HL-60 (cell line): ENCODE data around the gene C1QC.

Source experiments
- DNase-seq, 2 experiments: peaks; one replicate each; pipeline ENCODE4 v3.0.0-alpha.2; 2010 to 2020; ENCODE audit warnings: low read depth in 1 of 2, low spot score in 1 of 2
- H3K27ac ChIP-seq: fragments of 250-450 bp; sonication (Bioruptor Pico); replicated peaks from 2 replicates; pipeline ENCODE4 v1.5.1; 2020; ENCODE audit warnings: mild to moderate bottlenecking, moderate library complexity
- H3K27me3 ChIP-seq: fragments of 250-450 bp; sonication (Bioruptor Pico); 2 replicates; pipeline ENCODE4 v1.5.1; 2021; ENCODE audit warnings: mild to moderate bottlenecking, moderate library complexity; ENCODE audit not compliant: insufficient read depth, poor library complexity, severe bottlenecking
- H3K4me3 ChIP-seq: replicated peaks from 2 replicates; pipeline ENCODE4 v1.5.1; 2011; ENCODE audit warnings: mild to moderate bottlenecking, control low read depth, low read length; ENCODE audit not compliant: insufficient read depth
- CTCF ChIP-seq: IDR thresholded peaks from one replicate; pipeline ENCODE4 v1.5.1; 2011; ENCODE audit warnings: low read length, control low read depth, inconsistent platforms; ENCODE audit not compliant: insufficient read depth
- GABPA ChIP-seq: IDR thresholded peaks from 2 replicates; pipeline ENCODE4 v1.6.1; 2012; ENCODE audit warnings: low read depth
- POLR2AphosphoS5 ChIP-seq: IDR thresholded peaks from 2 replicates; pipeline ENCODE4 v1.6.1; 2012; ENCODE audit warnings: low read depth
- REST ChIP-seq: IDR thresholded peaks from 2 replicates; pipeline ENCODE4 v1.6.1; 2012; ENCODE audit warnings: low read depth; ENCODE audit not compliant: insufficient replicate concordance
- SPI1 ChIP-seq: IDR thresholded peaks from 2 replicates; pipeline ENCODE4 v1.6.1; 2012; ENCODE audit warnings: low read depth, mild to moderate bottlenecking, borderline replicate concordance

C1QC gene

GRCh38 chr1:22618056-22618455 is 25.4 kb upstream of the C1QC start:
- Histone ChIP-seq H3K4me3 (no peak overlapping the region), H3K27ac (no peak overlapping the region), H3K27me3 (no peaks in the 10 kb centered on the region)
- TF ChIP-seq REST: no peak
- TF ChIP-seq CTCF: no peak
- no peak for DNase-seq

GRCh38 chr1:22619252-22619651 is 24.2 kb upstream of the C1QC start:
- DNase-seq: peak; percentile 73 to 90
- H3K4me3 ChIP-seq: no peak overlapping the region
- no peak overlapping the region for H3K27ac ChIP-seq
- H3K27me3 ChIP-seq: no peaks in the 10 kb centered on the region
- peak; percentile 76 for TF ChIP-seq SPI1
- no peak for TF ChIP-seq POLR2AphosphoS5
- peak; percentile 69; the same call in 1 of the 2 replicates for TF ChIP-seq GABPA

- Histone ChIP-seq H3K27me3 (no peaks in the 10 kb centered on the region), H3K27ac (no peak overlapping the region), H3K4me3 (no peak overlapping the region)
- DNase-seq: no peak
- no peak for TF ChIP-seq REST
- TF ChIP-seq POLR2AphosphoS5: no peak
- TF ChIP-seq CTCF: no peak
Measured at GRCh38 chr1:22619798-22620197, 23.6 kb upstream of the C1QC start.

- Histone ChIP-seq H3K27me3 (no peaks in the 10 kb centered on the region), H3K27ac (no peak overlapping the region), H3K4me3 (no peak overlapping the region)
- no peak for DNase-seq
- TF ChIP-seq POLR2AphosphoS5 (no peak), REST (no peak), CTCF (no peak), SPI1 (no peak), GABPA (no peak)
Measured at GRCh38 chr1:22621761-22622160, 21.7 kb upstream of the C1QC start.
